ENCODE measurements around the gene DPP6.

DPP6 gene

GRCh38 chr7:154287356-154287755 is 235.2 kb downstream of the DPP6 start:
- no peaks in the 10 kb centered on the region for H3K27me3 ChIP-seq (replicated peaks)
- no peak overlapping the region for H3K27ac ChIP-seq
- H3K36me3 ChIP-seq (replicated peaks), result no peaks in the 10 kb centered on the region
- no peak for DNase-seq
- no peak for TF ChIP-seq CTCF (IDR thresholded peaks at IDR 0.05; ENCODE audit: low read depth, low read length, missing control alignments)
- in situ Hi-C loops (cut with HindIII; ENCODE audit: low pct_ligation_motif_present, low sequenced_read_pairs), result no loop called here
- H3K4me3 ChIP-seq (ENCODE audit: low read depth, low read length), result no peak overlapping the region

GRCh38 chr7:154289119-154289518 is 236.9 kb downstream of the DPP6 start:
- H3K4me3 ChIP-seq (ENCODE audit: low read depth, low read length), result no peak overlapping the region
- no peaks in the 10 kb centered on the region for H3K36me3 ChIP-seq (replicated peaks)
- no peak overlapping the region for H3K27ac ChIP-seq
- DNase-seq, result no peak
- H3K27me3 ChIP-seq (replicated peaks), result no peaks in the 10 kb centered on the region
- no peak for TF ChIP-seq CTCF (IDR thresholded peaks at IDR 0.05; ENCODE audit: low read depth, low read length, missing control alignments)
- in situ Hi-C loops (cut with HindIII; ENCODE audit: low pct_ligation_motif_present, low sequenced_read_pairs), result no loop called here

GRCh38 chr7:154296443-154296842 is 244.2 kb downstream of the DPP6 start:
- no peak overlapping the region for H3K27ac ChIP-seq
- TF ChIP-seq CTCF (IDR thresholded peaks at IDR 0.05; ENCODE audit: low read depth, low read length, missing control alignments), result no peak
- H3K36me3 ChIP-seq (replicated peaks), result no peaks in the 10 kb centered on the region
- H3K27me3 ChIP-seq (replicated peaks), result no peaks in the 10 kb centered on the region
- no peak for DNase-seq
- H3K4me3 ChIP-seq (ENCODE audit: low read depth, low read length), result no peak overlapping the region
- in situ Hi-C loops (cut with HindIII; ENCODE audit: low pct_ligation_motif_present, low sequenced_read_pairs), result no loop called here

- no peak for TF ChIP-seq CTCF (IDR thresholded peaks at IDR 0.05; ENCODE audit: low read depth, low read length, missing control alignments)
- H3K27me3 ChIP-seq (replicated peaks), result no peaks in the 10 kb centered on the region
- no peaks in the 10 kb centered on the region for H3K36me3 ChIP-seq (replicated peaks)
- H3K4me3 ChIP-seq (ENCODE audit: low read depth, low read length), result no peak overlapping the region
- no peak overlapping the region for H3K27ac ChIP-seq
- DNase-seq, result no peak
- in situ Hi-C loops (cut with HindIII; ENCODE audit: low pct_ligation_motif_present, low sequenced_read_pairs), result no loop called here
Measured at GRCh38 chr7:154299736-154300135, 247.5 kb downstream of the DPP6 start.

GRCh38 chr7:154302380-154302779 is 250.2 kb downstream of the DPP6 start:
- TF ChIP-seq CTCF (IDR thresholded peaks at IDR 0.05; ENCODE audit: low read depth, low read length, missing control alignments), result no peak
- DNase-seq, result no peak
- in situ Hi-C loops (cut with HindIII; ENCODE audit: low pct_ligation_motif_present, low sequenced_read_pairs), result no loop called here
- Histone ChIP-seq H3K36me3 (replicated peaks) (no peaks in the 10 kb centered on the region), H3K4me3 (ENCODE audit: low read depth, low read length) (no peak overlapping the region), H3K27me3 (replicated peaks) (no peaks in the 10 kb centered on the region), H3K27ac (no peak overlapping the region)

- Histone ChIP-seq H3K27ac (no peak overlapping the region), H3K27me3 (replicated peaks) (no peaks in the 10 kb centered on the region), H3K4me3 (ENCODE audit: low read depth, low read length) (no peak overlapping the region), H3K36me3 (replicated peaks) (no peaks in the 10 kb centered on the region)
- TF ChIP-seq CTCF (IDR thresholded peaks at IDR 0.05; ENCODE audit: low read depth, low read length, missing control alignments), result no peak
- no peak for DNase-seq
- in situ Hi-C loops (cut with HindIII; ENCODE audit: low pct_ligation_motif_present, low sequenced_read_pairs), result no loop called here
Measured at GRCh38 chr7:154304231-154304630, 252.0 kb downstream of the DPP6 start.

Data from brain microvascular endothelial cell (primary cell).